Measurements from ENCODE around the gene C2orf74. TPM values are rescaled to one million over a fixed set of nuclear protein-coding genes. Genes with fewer than 3 reads are reported as not detected.

Gene C2orf74
- polyA plus RNA-seq, 5 donors: 12.1 to 28.1 (median 17.9) TPM

- DNase-seq: no peak
Observed at GRCh38 chr2:61210332-61210981, 48.5 kb downstream of the C2orf74 start.

- DNase-seq: no peak
Observed at GRCh38 chr2:61214171-61214570, 52.2 kb downstream of the C2orf74 start.

Other genes starting within 250 kb of the C2orf74 start
- gene PEX13, start 144.5 kb upstream of the C2orf74 start, polyA plus RNA-seq (ENCODE audit: insufficient read depth in 1 of 5, insufficient read length in 5 of 5, low replicate concordance in 1 of 5): 10 to 100 TPM; 24.0 to 32.9 (median 30.8) TPM
- gene PUS10, start 143.9 kb upstream of the C2orf74 start, polyA plus RNA-seq (ENCODE audit: insufficient read depth in 1 of 5, insufficient read length in 5 of 5, low replicate concordance in 1 of 5): 10 to 100 TPM in 4 of 5 donors, 1 to 10 TPM in 1; 7.8 to 14.6 (median 12.9) TPM
- gene SANBR, start 96.3 kb upstream of the C2orf74 start, polyA plus RNA-seq (ENCODE audit: insufficient read depth in 1 of 5, insufficient read length in 5 of 5, low replicate concordance in 1 of 5): 10 to 100 TPM; 31.1 to 45.7 (median 38.0) TPM

Measured in right lung (tissue), 5 donors.